Measurements from ENCODE around the gene PRR14L. TPM values are rescaled to one million over a fixed set of nuclear protein-coding genes. Genes with fewer than 3 reads are reported as not detected.
"Not testable (repeated sequence)": the region's sequence is repeated elsewhere in the genome, so short reads cannot be mapped to it uniquely, and the experiment has no call there.

PRR14L gene
- total RNA-seq, 4 donors from 2014 or later = 7.1 to 62.2 (median 22.9) TPM

DNA sequence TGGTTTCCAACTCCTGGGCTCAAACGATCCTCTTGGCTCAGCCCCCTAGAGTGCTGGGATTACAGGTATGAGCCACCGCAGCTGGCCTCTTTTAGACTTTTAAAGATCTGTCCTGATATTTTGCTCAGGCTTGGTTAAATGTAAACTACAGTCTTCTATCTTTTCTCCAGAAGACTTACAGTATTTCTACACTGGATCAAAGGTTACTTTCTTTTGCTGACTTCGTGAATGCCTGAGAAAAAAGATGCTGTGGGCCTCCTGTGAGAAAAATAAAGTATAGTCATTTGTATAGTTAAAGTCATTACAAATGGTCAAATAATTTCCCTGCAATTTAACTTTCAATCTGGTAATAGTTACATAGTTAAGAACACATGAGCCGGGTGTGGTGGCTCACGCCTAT lies 23.5 kb upstream of the PRR14L start:
- H3K27ac ChIP-seq = no peak overlapping the region
- intact Hi-C loops (cut with DNase I; ENCODE audit: low total_unique reads) = no loop called here
- no peak overlapping the region for H3K4me3 ChIP-seq
- no peaks in the 10 kb centered on the region for H3K27me3 ChIP-seq
- no peaks in the 10 kb centered on the region for H3K9me3 ChIP-seq
- H3K36me3 ChIP-seq = no peaks in the 10 kb centered on the region
- H3K4me1 ChIP-seq = no peaks in the 10 kb centered on the region
- TF ChIP-seq POLR2A (IDR thresholded peaks at IDR 0.05) = no peak
- TF ChIP-seq, protein P1, sequence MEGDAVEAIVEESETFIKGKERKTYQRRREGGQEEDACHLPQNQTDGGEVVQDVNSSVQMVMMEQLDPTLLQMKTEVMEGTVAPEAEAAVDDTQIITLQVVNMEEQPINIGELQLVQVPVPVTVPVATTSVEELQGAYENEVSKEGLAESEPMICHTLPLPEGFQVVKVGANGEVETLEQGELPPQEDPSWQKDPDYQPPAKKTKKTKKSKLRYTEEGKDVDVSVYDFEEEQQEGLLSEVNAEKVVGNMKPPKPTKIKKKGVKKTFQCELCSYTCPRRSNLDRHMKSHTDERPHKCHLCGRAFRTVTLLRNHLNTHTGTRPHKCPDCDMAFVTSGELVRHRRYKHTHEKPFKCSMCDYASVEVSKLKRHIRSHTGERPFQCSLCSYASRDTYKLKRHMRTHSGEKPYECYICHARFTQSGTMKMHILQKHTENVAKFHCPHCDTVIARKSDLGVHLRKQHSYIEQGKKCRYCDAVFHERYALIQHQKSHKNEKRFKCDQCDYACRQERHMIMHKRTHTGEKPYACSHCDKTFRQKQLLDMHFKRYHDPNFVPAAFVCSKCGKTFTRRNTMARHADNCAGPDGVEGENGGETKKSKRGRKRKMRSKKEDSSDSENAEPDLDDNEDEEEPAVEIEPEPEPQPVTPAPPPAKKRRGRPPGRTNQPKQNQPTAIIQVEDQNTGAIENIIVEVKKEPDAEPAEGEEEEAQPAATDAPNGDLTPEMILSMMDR (IDR thresholded peaks at IDR 0.05) = no peak
- DNase-seq = no peak

DNA sequence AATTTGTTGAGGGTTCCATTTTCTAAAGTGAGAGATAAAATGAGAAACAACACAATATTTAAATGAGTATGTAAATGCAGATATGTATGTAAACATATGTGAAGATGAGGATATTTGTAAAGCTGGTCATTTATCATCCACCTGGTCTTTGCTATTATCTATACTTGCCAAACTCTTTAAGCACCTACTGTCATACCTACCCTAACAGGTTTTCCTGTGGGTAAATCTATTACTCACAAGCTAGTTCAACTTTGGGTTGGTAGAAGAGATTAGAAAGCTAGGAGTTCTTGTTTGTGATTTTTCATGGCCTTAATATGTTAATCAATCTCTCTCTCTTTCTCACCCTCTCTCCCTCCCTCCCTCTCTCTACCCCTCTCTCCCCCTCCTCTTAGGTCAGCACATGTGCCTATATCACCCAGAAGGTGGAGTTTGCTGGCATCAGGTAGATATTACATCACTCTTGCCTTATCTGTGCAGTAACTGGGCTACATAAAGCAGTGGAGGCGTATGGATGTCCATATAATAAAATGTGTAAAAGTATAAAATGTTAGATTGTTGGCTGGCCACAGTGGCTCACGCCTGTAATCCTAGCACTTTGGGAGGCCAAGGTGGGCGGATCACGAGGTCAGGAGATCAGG lies 18.6 kb upstream of the PRR14L start:
- intact Hi-C loops (cut with DNase I; ENCODE audit: low total_unique reads) = no loop called here
- TF ChIP-seq POLR2A (IDR thresholded peaks at IDR 0.05) = no peak
- TF ChIP-seq, protein P1 (IDR thresholded peaks at IDR 0.05) = no peak
- Histone ChIP-seq H3K27ac (no peak overlapping the region), H3K9me3 (no peaks in the 10 kb centered on the region), H3K4me1 (no peaks in the 10 kb centered on the region), H3K4me3 (no peak overlapping the region), H3K27me3 (no peaks in the 10 kb centered on the region), H3K36me3 (no peaks in the 10 kb centered on the region)
- no peak for DNase-seq

DNA sequence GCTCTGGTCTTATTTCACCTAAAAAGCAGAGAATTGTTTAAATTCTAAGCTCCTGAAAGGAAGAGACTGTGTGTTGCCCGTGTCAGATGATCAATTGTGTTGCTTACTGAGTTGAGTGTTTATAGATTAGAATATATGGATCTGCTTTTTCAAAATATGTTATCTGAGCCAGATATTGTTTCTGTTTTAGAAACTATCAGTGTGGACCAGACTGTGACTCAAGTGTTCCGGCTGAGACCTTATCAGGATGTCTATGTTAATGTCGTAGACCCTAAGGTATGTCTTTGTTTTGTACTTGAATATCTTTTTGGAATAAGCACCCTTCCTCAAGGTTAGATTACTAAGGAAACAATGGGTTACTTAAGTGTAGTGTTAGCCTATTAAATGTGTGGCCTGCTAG lies 14.9 kb upstream of the PRR14L start:
- H3K4me1 ChIP-seq = no peaks in the 10 kb centered on the region
- no peak overlapping the region for H3K27ac ChIP-seq
- DNase-seq = no peak
- H3K36me3 ChIP-seq = no peaks in the 10 kb centered on the region
- no peaks in the 10 kb centered on the region for H3K9me3 ChIP-seq
- no peaks in the 10 kb centered on the region for H3K27me3 ChIP-seq
- H3K4me3 ChIP-seq = no peak overlapping the region
- intact Hi-C loops (cut with DNase I; ENCODE audit: low total_unique reads) = no loop called here
- no peak for TF ChIP-seq POLR2A (IDR thresholded peaks at IDR 0.05)
- TF ChIP-seq, protein P1 (IDR thresholded peaks at IDR 0.05) = no peak

DNA sequence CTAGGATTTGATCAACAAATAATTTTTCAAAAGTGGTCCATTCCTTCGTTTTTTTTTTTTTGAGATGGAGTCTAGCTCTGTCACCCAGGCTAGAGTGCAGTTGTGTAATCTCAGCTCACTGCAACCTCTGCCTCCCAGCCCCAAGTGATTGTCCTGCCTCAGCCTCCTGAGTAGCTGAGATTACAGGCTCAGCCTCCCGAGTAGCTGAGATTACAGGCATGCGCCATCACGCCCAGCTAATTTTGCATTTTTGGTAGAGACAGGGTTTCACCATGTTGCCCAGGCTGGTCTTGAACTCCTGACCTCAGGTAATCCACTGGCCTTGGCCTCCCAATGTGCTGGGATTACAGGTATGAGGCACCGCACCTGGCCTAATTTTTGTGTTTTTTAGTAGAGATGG lies 8.9 kb upstream of the PRR14L start:
- H3K4me1 ChIP-seq; intact Hi-C loops (cut with DNase I; ENCODE audit: low total_unique reads); H3K36me3 ChIP-seq; H3K9me3 ChIP-seq; DNase-seq; H3K27ac ChIP-seq; H3K27me3 ChIP-seq; H3K4me3 ChIP-seq: not testable (repeated sequence)

DNA sequence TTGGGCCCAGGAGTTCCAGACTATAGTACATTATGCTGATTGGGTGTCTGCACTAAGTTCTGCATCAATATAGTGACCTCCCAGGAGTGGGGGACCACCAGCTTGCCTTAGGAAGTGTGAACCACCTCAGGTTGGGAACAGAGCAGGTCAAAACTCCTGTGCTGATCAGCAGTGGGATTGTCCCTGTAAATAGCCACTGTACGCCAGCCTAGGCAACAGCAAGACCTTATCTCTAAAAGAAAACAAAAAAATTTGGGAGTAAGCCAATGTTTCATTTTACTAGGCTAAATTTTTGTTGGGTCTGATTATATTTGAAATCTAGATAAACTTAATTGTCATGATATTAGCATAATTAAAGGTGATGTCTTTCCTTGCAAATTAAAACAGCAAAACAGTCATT lies 7.3 kb upstream of the PRR14L start:
- Histone ChIP-seq H3K27ac (no peak overlapping the region), H3K4me3 (no peak overlapping the region), H3K9me3 (no peaks in the 10 kb centered on the region), H3K27me3 (no peaks in the 10 kb centered on the region), H3K4me1 (no peaks in the 10 kb centered on the region), H3K36me3 (no peaks in the 10 kb centered on the region)
- intact Hi-C loops (cut with DNase I; ENCODE audit: low total_unique reads) = no loop called here
- no peak for DNase-seq
- TF ChIP-seq POLR2A (IDR thresholded peaks at IDR 0.05) = no peak
- TF ChIP-seq, protein P1 (IDR thresholded peaks at IDR 0.05) = no peak

DNA sequence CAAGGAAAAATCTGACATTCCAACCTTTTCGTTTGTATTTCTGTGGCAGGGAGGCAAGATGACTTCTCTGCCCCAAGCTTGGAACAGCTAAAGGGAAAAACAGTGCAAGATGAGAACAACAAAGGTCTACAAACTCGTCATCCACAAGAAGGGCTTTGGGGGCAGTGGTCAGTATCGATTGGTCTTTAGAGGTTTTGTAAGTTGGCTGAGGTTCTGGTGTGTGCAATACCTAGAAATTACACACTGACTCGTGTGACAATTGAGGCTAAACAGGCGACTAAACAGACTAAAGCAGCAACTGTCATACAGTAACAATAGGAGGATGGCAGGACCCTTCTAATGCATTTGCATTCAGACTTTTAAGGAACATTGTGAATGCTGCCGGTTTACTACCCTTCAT lies 4.9 kb upstream of the PRR14L start:
- Histone ChIP-seq H3K4me3 (peak overlapping the region in 1 of 2 donors; percentile 83), H3K9me3 (no peaks in the 10 kb centered on the region), H3K27ac (peak overlapping the region; percentile 90 to 92), H3K36me3 (no peaks in the 10 kb centered on the region), H3K27me3 (no peaks in the 10 kb centered on the region), H3K4me1 (no peaks in the 10 kb centered on the region)
- TF ChIP-seq POLR2A (IDR thresholded peaks at IDR 0.05) = no peak
- TF ChIP-seq, protein P1 (IDR thresholded peaks at IDR 0.05) = no peak
- DNase-seq = no peak
- intact Hi-C loops (cut with DNase I; ENCODE audit: low total_unique reads) = no loop called here
